Hippocampal formation (tissue), 2 donors: ENCODE data around the gene LRP4.

Experiments
- DNase-seq, 2 donors: peaks; one replicate each; lab custom pipeline; 2025; lab: John Stamatoyannopoulos, UW

Gene LRP4

DNA sequence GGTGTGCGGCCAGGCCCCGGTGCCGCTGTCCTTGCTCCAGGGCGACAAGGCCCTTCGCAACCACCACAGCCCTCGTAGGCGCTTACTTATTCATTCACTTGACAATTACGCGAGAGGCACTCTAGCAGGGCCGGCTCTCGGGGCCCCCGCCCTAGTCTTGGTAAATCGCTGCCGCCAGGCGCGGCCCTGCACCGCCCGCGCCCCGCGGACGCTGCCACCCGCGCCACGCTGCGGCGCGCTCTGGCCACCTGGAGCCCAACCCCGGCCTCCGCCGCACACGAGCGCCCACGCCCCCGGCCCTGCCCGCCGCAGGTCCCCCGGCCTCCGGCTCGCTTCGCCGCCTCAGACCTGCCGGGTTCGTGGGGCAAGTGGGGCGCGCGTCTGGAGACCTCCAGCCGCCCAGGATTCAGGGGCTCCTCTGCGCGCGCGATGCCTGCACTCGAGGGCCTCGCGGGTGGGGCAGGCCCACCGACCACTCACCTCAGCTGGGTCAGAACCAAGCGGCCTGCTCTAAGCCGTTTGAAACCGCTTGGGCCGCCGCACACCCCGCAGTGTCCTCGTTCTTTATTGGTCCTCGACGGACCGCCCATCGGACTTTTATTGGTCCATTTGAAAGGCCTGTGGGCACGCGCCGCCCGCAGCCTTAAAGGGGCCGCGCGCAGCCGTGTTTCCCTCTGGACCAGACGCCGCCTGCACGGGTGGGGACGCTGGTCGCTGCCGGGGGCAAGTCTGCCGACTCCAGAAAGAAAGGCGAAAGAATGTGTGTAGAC is 72.4 kb downstream of the LRP4 start, which contains the start of gene CKAP5:
CKAP5 (minus strand) TSS at position 541 of the 770 bp plus-strand sequence. CDS start 25,049 bp downstream, outside the sequence.
- DNase-seq = peak; percentile 86 to 87

DNA sequence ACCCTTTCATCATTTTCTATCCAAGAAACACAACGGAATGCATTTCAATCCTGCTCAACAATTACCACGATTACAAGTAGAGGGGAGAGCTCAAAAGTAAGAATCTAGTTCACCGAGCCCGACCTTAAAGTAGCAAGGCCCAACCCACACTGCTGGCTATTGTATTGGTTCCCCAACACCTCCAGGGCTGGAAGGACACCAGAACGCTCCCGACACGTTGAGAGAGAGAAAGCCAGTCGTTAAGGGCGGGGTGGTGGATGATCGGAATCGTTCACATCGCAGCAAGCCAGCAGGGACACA is 73.0 kb downstream of the LRP4 start:
- no peak for DNase-seq

- DNase-seq = no peak
These were observed 78.2 kb downstream of the LRP4 start for GRCh38 chr11:46840116-46840515.

DNA sequence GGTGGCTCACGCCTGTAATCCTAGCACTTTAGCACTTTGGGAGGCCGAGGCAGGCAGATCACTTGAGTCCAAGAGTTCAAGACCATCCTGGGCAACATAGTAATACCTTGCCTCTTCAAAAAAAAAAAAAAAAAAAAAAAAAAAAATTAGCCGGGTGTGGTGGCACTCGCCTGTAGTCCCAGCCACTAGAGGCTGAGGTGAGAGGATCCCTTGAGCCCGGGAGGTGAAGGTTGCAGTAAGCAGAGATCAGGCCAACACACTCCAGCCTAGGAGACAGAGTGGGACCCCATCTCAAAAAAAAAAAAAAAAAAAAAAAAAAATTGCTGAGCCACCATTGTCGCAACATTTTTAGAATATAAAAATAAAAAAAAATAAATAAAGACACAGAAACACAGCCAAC is 79.8 kb downstream of the LRP4 start:
- DNase-seq = no peak

- no peak for DNase-seq
These were observed 80.5 kb downstream of the LRP4 start for GRCh38 chr11:46837860-46838259.

GRCh38 chr11:46836870-46837269 is 81.5 kb downstream of the LRP4 start:
- DNase-seq = no peak

GRCh38 chr11:46836431-46836830 is 81.9 kb downstream of the LRP4 start:
- DNase-seq = no peak

- no peak for DNase-seq
These were observed 82.5 kb downstream of the LRP4 start for GRCh38 chr11:46835897-46836296.

DNA sequence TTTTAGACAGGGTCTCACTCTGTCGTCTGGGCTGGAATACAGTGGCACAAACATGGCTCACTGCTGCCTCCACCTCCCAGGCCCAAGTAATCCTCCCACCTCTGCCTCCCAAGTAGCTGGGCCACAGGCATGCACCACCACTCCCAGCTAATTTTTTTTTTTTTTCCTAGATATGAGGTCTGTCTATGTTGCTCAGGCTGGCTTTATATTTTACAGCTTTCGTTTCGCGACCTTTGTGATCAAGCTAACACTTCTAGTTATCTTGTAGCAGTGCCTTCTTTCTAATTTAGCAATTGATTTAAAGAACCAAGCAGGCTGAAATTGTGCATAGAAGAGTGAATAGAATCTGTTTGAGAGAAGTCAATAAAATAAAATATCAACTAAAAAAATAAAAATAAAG is 83.5 kb downstream of the LRP4 start:
- no peak for DNase-seq

- DNase-seq = no peak
These were observed 85.7 kb downstream of the LRP4 start for GRCh38 chr11:46832511-46833214.

DNA sequence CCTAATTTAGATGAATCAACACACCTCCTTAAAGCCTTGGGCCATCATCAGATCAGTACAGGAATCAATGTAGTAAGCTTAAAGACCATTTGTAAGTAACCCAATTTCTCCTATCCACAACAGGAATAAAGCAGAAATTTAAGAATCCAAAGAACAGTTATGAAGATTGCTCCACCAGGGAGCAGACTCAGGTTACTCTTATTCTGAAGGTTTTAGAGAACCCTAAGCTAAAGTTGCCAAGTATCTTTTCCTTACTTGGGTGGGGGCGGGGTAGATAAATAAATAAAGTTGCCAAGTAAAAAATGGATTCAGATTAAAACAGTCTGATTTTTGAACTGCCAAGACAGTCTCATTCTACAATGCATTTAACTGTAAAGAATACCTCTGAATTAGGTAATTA is 90.4 kb downstream of the LRP4 start:
- DNase-seq = no peak

- DNase-seq = peak; percentile 83 to 85
These were observed 91.9 kb downstream of the LRP4 start for GRCh38 chr11:46826310-46827044.

- DNase-seq = no peak
These were observed 109.4 kb downstream of the LRP4 start for GRCh38 chr11:46808799-46809431.
